PC-3 (cell line): ENCODE data around the gene MFAP2. TPM values are rescaled to one million over a fixed set of nuclear protein-coding genes. Genes with fewer than 3 reads are reported as not detected.

Experiments used
- ATAC-seq: fragments of 200-7000 bp; cut with Tn5 transposase; 2 replicates; pipeline ENCODE4 v1.9.1; 2020; ENCODE audit warnings: mild to moderate bottlenecking, moderate library complexity
- BruUV-seq: library from RNA; stranded (reverse); fragments of 400-500 nt; replicated peaks from 2 replicates; lab custom pipeline; 2021; lab: Mats Ljungman, UMichigan
- CTCF ChIA-PET: fragments of 300-600 bp; sonication (Branson Sonifier 250); formaldehyde crosslinking; loops from one replicate; lab custom pipeline; 2022; ENCODE audit warnings: antibody characterized with exemption; lab: Charles Lee
- POLR2A ChIA-PET: fragments of 300-600 bp; sonication (Branson Sonifier 250); formaldehyde crosslinking; loops from one replicate; lab custom pipeline; 2022; ENCODE audit warnings: antibody characterized with exemption; ENCODE audit not compliant: unreplicated experiment; lab: Charles Lee
- DNase-seq: peaks from one replicate; pipeline ENCODE4 v3.0.0-alpha.2; 2015
- H2AFZ ChIP-seq: fragments of 300-600 bp; sonication (generic); 2 replicates; pipeline ENCODE4 v1.6.0; 2016; ENCODE audit warnings: antibody characterized with exemption, low read length
- H3F3A ChIP-seq: fragments of 300-600 bp; sonication (generic); one replicate; pipeline ENCODE4 v1.6.0; 2017; ENCODE audit warnings: antibody characterized with exemption, low read length, control low read depth, mild to moderate bottlenecking; ENCODE audit not compliant: unreplicated experiment
- H3K27ac ChIP-seq: fragments of 300-600 bp; sonication (generic); 2 replicates; pipeline ENCODE4 v1.5.1; 2016; ENCODE audit warnings: mild to moderate bottlenecking, low read length
- H3K27me3 ChIP-seq: fragments of 300-600 bp; sonication (generic); 2 replicates; pipeline ENCODE4 v1.6.1; 2016; ENCODE audit warnings: low read length, mixed read lengths
- H3K36me3 ChIP-seq: fragments of 300-600 bp; sonication (generic); 2 replicates; pipeline ENCODE4 v1.6.1; 2016; ENCODE audit warnings: low read depth, mixed run types, low read length, mixed read lengths
- H3K4me1 ChIP-seq: fragments of 300-600 bp; sonication (generic); 2 replicates; pipeline ENCODE4 v1.5.1; 2016; ENCODE audit warnings: low read length; ENCODE audit not compliant: insufficient read depth
- H3K4me2 ChIP-seq: fragments of 300-600 bp; sonication (generic); 2 replicates; pipeline ENCODE4 v1.6.0; 2016; ENCODE audit warnings: low read length
- H3K4me3 ChIP-seq: fragments of 300-600 bp; sonication (generic); 2 replicates; pipeline ENCODE4 v1.5.1; 2016; ENCODE audit warnings: mild to moderate bottlenecking, low read length, mixed read lengths
- H3K79me2 ChIP-seq: fragments of 300-600 bp; sonication (generic); 2 replicates; pipeline ENCODE4 v1.6.1; 2017; ENCODE audit warnings: low read length, mixed read lengths
- H3K9ac ChIP-seq: fragments of 300-600 bp; sonication (generic); 2 replicates; pipeline ENCODE4 v1.6.0; 2016; ENCODE audit warnings: mild to moderate bottlenecking, low read length
- H3K9me2 ChIP-seq: fragments of 300-600 bp; sonication (generic); replicated peaks from 2 replicates; pipeline ENCODE4 v1.6.1; 2016; ENCODE audit warnings: mixed run types, low read length, mixed read lengths
- H3K9me3 ChIP-seq: fragments of 300-600 bp; sonication (generic); 2 replicates; pipeline ENCODE4 v1.6.1; 2016; ENCODE audit warnings: low read length, mixed read lengths
- H4K20me1 ChIP-seq: fragments of 300-600 bp; sonication (generic); 2 replicates; pipeline ENCODE4 v1.6.1; 2016; ENCODE audit warnings: low read length, mixed read lengths
- CTCF ChIP-seq: fragments of 300-600 bp; sonication (generic); conservative IDR thresholded peaks from 2 replicates; pipeline ENCODE4 v1.5.1; 2017; ENCODE audit warnings: antibody characterized with exemption, low read depth, mild to moderate bottlenecking, low read length
- EZH2 ChIP-seq: fragments of 300-600 bp; sonication (generic); IDR thresholded peaks from one replicate; pipeline ENCODE4 v1.6.1; 2017; ENCODE audit warnings: antibody characterized with exemption, mild to moderate bottlenecking, low read length; ENCODE audit not compliant: unreplicated experiment
- EZH2phosphoT487 ChIP-seq: fragments of 300-600 bp; sonication (generic); IDR thresholded peaks from 2 replicates; pipeline ENCODE4 v1.6.1; 2018; ENCODE audit warnings: mild to moderate bottlenecking, antibody characterized with exemption, low read length, borderline replicate concordance
- intact Hi-C: fragments of 100-400 bp; cut with micrococcal nuclease; formaldehyde crosslinking; loops from 2 replicates; pipeline ENCODE4 v1.9.0; 2023
- total RNA-seq: library from RNA; depleted of rRNA; stranded (reverse); fragments of >200 nt; gene quantifications from 2 replicates; pipeline ENCODE4 v1.2.3, GENCODE V29; 2014

The MFAP2 gene
- total RNA-seq, 1 experiment from 2014 or later, result 1.8 TPM

GRCh38 chr1:16986113-16986512 is 5.7 kb upstream of the MFAP2 start:
- H3K4me1 ChIP-seq, result peaks cover 39% of the 10 kb centered on the region
- CTCF ChIA-PET, result interaction anchor here (0.9 kb wide), 1 partner anchor 25 kb away, joined by 3 read pairs; no protein-coding TSS in a partner anchor
- no peak overlapping the region for H3K27ac ChIP-seq
- H3K27me3 ChIP-seq, result no peaks in the 10 kb centered on the region
- no peaks in the 10 kb centered on the region for H4K20me1 ChIP-seq
- POLR2A ChIA-PET, result no interaction called here
- H3K4me2 ChIP-seq, result no peak overlapping the region
- no peaks in the 10 kb centered on the region for H3K36me3 ChIP-seq
- no peaks in the 10 kb centered on the region for H3K79me2 ChIP-seq
- no peak overlapping the region for H3K4me3 ChIP-seq
- no peaks in the 10 kb centered on the region for H3F3A ChIP-seq
- TF ChIP-seq EZH2, result no peak
- no peak for TF ChIP-seq EZH2phosphoT487
- no peak for TF ChIP-seq CTCF
- intact Hi-C loops, result no loop called here
- no peak for ATAC-seq
- no peak overlapping the region for H2AFZ ChIP-seq
- no peak for DNase-seq
- no TSS peak for BruUV-seq
- no peaks in the 10 kb centered on the region for H3K9me3 ChIP-seq
- no peak overlapping the region for H3K9ac ChIP-seq
- no peaks in the 10 kb centered on the region for H3K9me2 ChIP-seq

- peak; percentile 74 for ATAC-seq
- Histone ChIP-seq H3K36me3 (no peaks in the 10 kb centered on the region), H3K27ac (peak overlapping the region; percentile 83), H3K4me3 (no peak overlapping the region), H3F3A (no peaks in the 10 kb centered on the region), H3K4me1 (peaks cover 45% of the 10 kb centered on the region), H3K9me2 (no peaks in the 10 kb centered on the region), H3K9me3 (no peaks in the 10 kb centered on the region), H3K9ac (peak overlapping the region; percentile 27; the same call in 1 of the 2 replicates), H3K79me2 (no peaks in the 10 kb centered on the region), H3K4me2 (peak overlapping the region; percentile 36; the same call in 1 of the 2 replicates), H2AFZ (no peak overlapping the region), H3K27me3 (no peaks in the 10 kb centered on the region), H4K20me1 (no peaks in the 10 kb centered on the region)
- intact Hi-C loops, result no loop called here
- ChIA-PET CTCF (interaction anchor here (0.6 to 0.7 kb wide), 2 partner anchors 11 to 62 kb away, joined by 5 to 9 read pairs; no protein-coding TSS in a partner anchor), POLR2A (no interaction called here)
- no TSS peak for BruUV-seq
- TF ChIP-seq CTCF (no peak), EZH2phosphoT487 (no peak), EZH2 (no peak)
- peak; percentile 98 for DNase-seq
These were observed 4.3 kb upstream of the MFAP2 start for GRCh38 chr1:16984717-16985116.

- BruUV-seq, result no TSS peak
- TF ChIP-seq EZH2 (no peak), EZH2phosphoT487 (no peak), CTCF (no peak)
- H3K27ac ChIP-seq, result peak overlapping the region; percentile 83; the same call in 1 of the 2 replicates
- no peaks in the 10 kb centered on the region for H3K9me3 ChIP-seq
- no peaks in the 10 kb centered on the region for H3K27me3 ChIP-seq
- H3K4me1 ChIP-seq, result peaks cover 45% of the 10 kb centered on the region
- no peak overlapping the region for H3K9ac ChIP-seq
- no peak overlapping the region for H3K4me3 ChIP-seq
- DNase-seq, result no peak
- H3K79me2 ChIP-seq, result no peaks in the 10 kb centered on the region
- intact Hi-C loops, result no loop called here
- no peaks in the 10 kb centered on the region for H3F3A ChIP-seq
- no peak overlapping the region for H2AFZ ChIP-seq
- POLR2A ChIA-PET, result interaction anchor here (0.5 kb wide), 1 partner anchor 23 kb away, joined by 3 read pairs; no protein-coding TSS in a partner anchor
- no peak for ATAC-seq
- no peaks in the 10 kb centered on the region for H4K20me1 ChIP-seq
- CTCF ChIA-PET, result no interaction called here
- no peaks in the 10 kb centered on the region for H3K9me2 ChIP-seq
- H3K36me3 ChIP-seq, result no peaks in the 10 kb centered on the region
- H3K4me2 ChIP-seq, result no peak overlapping the region
These were observed 3.2 kb upstream of the MFAP2 start for GRCh38 chr1:16983649-16984048.
